ENCODE measurements around the gene LRP10. TPM values are rescaled to one million over a fixed set of nuclear protein-coding genes. Genes with fewer than 3 reads are reported as not detected.
A peak's percentile ranks its signal among the peaks of the same experiment; 100 is the strongest.

LRP10 gene
- total and polyA plus RNA-seq, 2 of the 8 experiments (the other 6 are each of a cell fraction or from before 2014, with no cell fraction given) = 12.4 to 15.6 TPM

DNA sequence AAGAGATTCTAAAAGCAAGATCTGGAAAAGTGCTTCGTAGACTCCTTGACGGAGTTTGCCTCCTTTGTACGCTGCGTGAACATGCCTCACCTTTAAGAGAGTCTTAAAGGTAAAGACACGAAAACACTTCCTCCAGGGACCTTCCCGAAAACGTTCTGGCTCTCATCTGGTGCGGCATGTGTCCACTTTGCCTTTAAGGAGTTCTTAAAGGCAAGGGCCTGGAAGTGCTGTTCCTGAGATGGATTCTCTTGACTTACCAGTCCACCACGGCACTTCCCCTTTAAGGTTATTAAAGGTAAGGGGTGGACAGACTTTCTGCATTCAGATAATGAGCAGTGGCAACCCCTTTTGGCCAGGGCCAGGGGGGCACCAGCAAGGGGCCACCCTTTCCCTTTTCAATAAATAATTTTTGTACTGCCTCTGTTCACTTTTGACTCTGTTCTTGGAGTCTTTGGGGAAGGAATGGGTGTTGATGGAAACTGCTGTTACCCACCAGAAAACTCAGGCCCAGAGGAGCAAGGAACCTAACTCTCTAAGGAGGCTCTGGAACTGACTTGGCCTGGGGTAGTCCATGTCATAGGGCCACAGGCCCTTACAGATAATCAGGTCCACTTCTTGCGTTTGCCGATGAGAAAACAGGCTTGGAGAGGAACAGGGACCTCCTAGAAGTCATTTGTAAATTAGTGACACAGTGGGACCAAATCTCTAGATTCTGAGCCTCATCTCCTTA lies 15.9 kb downstream of the LRP10 start:
- peaks cover 3% of the 10 kb centered on the region; the same call in 1 of the 2 replicates for H3K79me1 ChIP-seq (ENCODE audit: low read depth, low read length)
- H3K23ac ChIP-seq (ENCODE audit: insufficient read length) = no peak overlapping the region
- H2AFZ ChIP-seq (ENCODE audit: low read length) = no peak overlapping the region
- WGBS, 2 experiments (ENCODE audit: extremely low coverage in 1 of 2, insufficient coverage in 1 of 2, insufficient read length in 1 of 2, insufficient replicate concordance in 2 of 2, low coverage in 1 of 2, low lambda C conversion rate in 2 of 2, missing lambda C conversion rate in 1 of 2) = 19% methylated on average over 11 of the region's 11 CpGs; no CpG with 5 or more reads in 1 of the 2 experiments
- no peaks in the 10 kb centered on the region for H3K9me3 ChIP-seq (ENCODE audit: insufficient read depth in 2 of 2, low read depth in 1 of 2, low read length in 1 of 2)
- peak overlapping the region; percentile 2; the same call in 1 of the 2 replicates for H2BK12ac ChIP-seq (ENCODE audit: low read depth, low read length)
- H3K27me3 ChIP-seq (replicated peaks in 1 of 4; ENCODE audit: control insufficient read depth in 3 of 4, extremely low read depth in 1 of 4, insufficient read depth in 3 of 4, low read length in 3 of 4) = peaks cover 0 to 17% (median 11%) of the 10 kb centered on the region in 4 experiments; a peak in 6 of 7 replicates
- H3K27ac ChIP-seq (ENCODE audit: low read depth, low read length) = peak overlapping the region; percentile 25; the same call in 1 of the 2 replicates
- POLR2A ChIA-PET (ENCODE audit: partially characterized antibody) = interaction anchor here (0.5 to 7.2 kb wide), 9 partner anchors 9 to 145 kb away, joined by 3 to 54 read pairs (median 4); partner anchors contain the start of genes LRP10, MRPL52 and PRMT5
- peak overlapping the region in 3 of 4 experiments; percentile 35 to 74 (median 36); a peak in 5 of 7 replicates for H3K9ac ChIP-seq (replicated peaks in 1 of 4; ENCODE audit: extremely low read depth in 1 of 4, low read depth in 3 of 4, low read length in 3 of 4)
- H3K56ac ChIP-seq (replicated peaks; ENCODE audit: insufficient read length, low read depth, low read length) = peak overlapping the region; percentile 71
- H3K4ac ChIP-seq (replicated peaks; ENCODE audit: insufficient read length, low read depth, low read length) = no peak overlapping the region
- FAIRE-seq = peak; percentile 72
- H4K20me1 ChIP-seq (replicated peaks in 1 of 2; ENCODE audit: control insufficient read depth in 1 of 2, insufficient read depth in 2 of 2, low read length in 2 of 2) = no peaks in the 10 kb centered on the region
- peak overlapping the region; percentile 28 for H4K5ac ChIP-seq (ENCODE audit: insufficient read length, low read depth, low read length)
- peak overlapping the region; percentile 21 for H2BK120ac ChIP-seq (replicated peaks; ENCODE audit: low read depth, low read length)
- H3K4me1 ChIP-seq (replicated peaks in 1 of 4; ENCODE audit: control insufficient read depth in 3 of 4, insufficient read depth in 4 of 4, low read length in 3 of 4) = peaks cover 7 to 17% (median 12%) of the 10 kb centered on the region in 4 experiments
- peaks cover 14% of the 10 kb centered on the region for H3K23me2 ChIP-seq (ENCODE audit: low read depth, low read length)
- peak overlapping the region; percentile 16 for H4K91ac ChIP-seq (replicated peaks; ENCODE audit: insufficient read length, low read length)
- DNase-seq (ENCODE audit: low read depth in 1 of 2, low spot score in 2 of 2) = no peak
- peak overlapping the region; percentile 57 to 83 (median 65) for H3K4me3 ChIP-seq (ENCODE audit: extremely low read depth in 1 of 4, insufficient read depth in 2 of 4, low read depth in 3 of 4, low read length in 4 of 4)
- H4K8ac ChIP-seq (ENCODE audit: extremely low read depth, insufficient read depth, low read length) = no peak overlapping the region
- no peaks in the 10 kb centered on the region for H3K36me3 ChIP-seq (ENCODE audit: control insufficient read depth in 2 of 4, insufficient read depth in 4 of 4, low read length in 3 of 4)
- H3K4me2 ChIP-seq (ENCODE audit: insufficient read depth in 1 of 2, low read depth in 2 of 2, low read length in 2 of 2) = peak overlapping the region; percentile 86
- 0 out of 2 replicates have a peak overlapping the region, but pooled peaks have one; percentile 37 for H2BK15ac ChIP-seq (ENCODE audit: low read length)
- H3K18ac ChIP-seq (ENCODE audit: extremely low read depth, low read length) = no peak overlapping the region
- CTCF ChIA-PET (ENCODE audit: partially characterized antibody) = interaction anchor here (0.9 to 56.0 kb wide), 7 partner anchors 9 to 68 kb away, joined by 3 to 1562 read pairs (median 12); partner anchors contain the start of genes LRP10, MMP14, MRPL52 and SLC7A7
- peak overlapping the region; percentile 7; the same call in 1 of the 2 replicates for H2AK5ac ChIP-seq (ENCODE audit: low read depth, low read length)
- H3K79me2 ChIP-seq (ENCODE audit: control insufficient read depth in 1 of 2, insufficient read depth in 2 of 2, low read length in 2 of 2) = no peaks in the 10 kb centered on the region
- H2BK5ac ChIP-seq (ENCODE audit: low read depth, low read length) = peak overlapping the region; percentile 81; the same call in 1 of the 2 replicates
- H3K14ac ChIP-seq (ENCODE audit: insufficient read length) = no peak overlapping the region
- no peak overlapping the region for H2BK20ac ChIP-seq (ENCODE audit: low read length)
- TF ChIP-seq TAF1 (IDR thresholded peaks at IDR 0.05; ENCODE audit: low read depth, low read length) (peak; percentile 31; the same call in 1 of the 2 replicates), POLR2A (IDR thresholded peaks at IDR 0.05; ENCODE audit: control extremely low read depth in 1 of 2, low read depth in 2 of 2, low read length in 2 of 2) (peak in 1 of 2 experiments; percentile 15; a peak in 1 of 3 replicates), RNF2 (IDR thresholded peaks at IDR 0.05; ENCODE audit: borderline replicate concordance, low read depth, low read length, missing control alignments, poor library complexity, severe bottlenecking) (no peak), SIN3A (conservative IDR thresholded peaks at IDR 0.05 in 1 of 2, IDR thresholded peaks at IDR 0.05 in 1 of 2; ENCODE audit: low read depth in 1 of 2, low read length in 2 of 2) (peak in 1 of 2 experiments; percentile 53; a peak in 1 of 4 replicates), RAD21 (IDR thresholded peaks at IDR 0.05 in 1 of 2, conservative IDR thresholded peaks at IDR 0.05 in 1 of 2; ENCODE audit: low read depth in 2 of 2, low read length in 2 of 2) (peak in 1 of 2 experiments; percentile 11; a peak in 1 of 4 replicates), MAX (IDR thresholded peaks at IDR 0.05) (peak; percentile 19; the same call in 1 of the 2 replicates), SP1 (IDR thresholded peaks at IDR 0.05; ENCODE audit: low read depth, low read length) (peak; percentile 38; the same call in 1 of the 2 replicates)
- TF ChIP-seq, protein P1, sequence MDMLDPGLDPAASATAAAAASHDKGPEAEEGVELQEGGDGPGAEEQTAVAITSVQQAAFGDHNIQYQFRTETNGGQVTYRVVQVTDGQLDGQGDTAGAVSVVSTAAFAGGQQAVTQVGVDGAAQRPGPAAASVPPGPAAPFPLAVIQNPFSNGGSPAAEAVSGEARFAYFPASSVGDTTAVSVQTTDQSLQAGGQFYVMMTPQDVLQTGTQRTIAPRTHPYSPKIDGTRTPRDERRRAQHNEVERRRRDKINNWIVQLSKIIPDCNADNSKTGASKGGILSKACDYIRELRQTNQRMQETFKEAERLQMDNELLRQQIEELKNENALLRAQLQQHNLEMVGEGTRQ (IDR thresholded peaks at IDR 0.05; ENCODE audit: low read length) = peak; percentile 63
